Body of pancreas (tissue), 4 donors: ENCODE data around the gene ANKRD29. TPM values are rescaled to one million over a fixed set of nuclear protein-coding genes. Genes with fewer than 3 reads are reported as not detected.

Experiments
- ATAC-seq: fragments of 150-250 bp; one replicate; pipeline ENCODE4 v1.9.1; 2016
- DNase-seq, 4 donors: peaks; one replicate each; pipeline ENCODE4 v3.0.0-alpha.2; 2019
- H3K27ac ChIP-seq, 4 donors: fragments of 200-600 bp; sonication (generic); 1 replicate in 3 of 4; 2 replicates in 1 of 4; pipeline versions ENCODE4 v1.5.1 to v1.6.1; 2016 to 2019; ENCODE audit warnings: mild to moderate bottlenecking in 1 of 4, mixed read lengths in 1 of 4, moderate library complexity in 1 of 4
- H3K27me3 ChIP-seq, 2 donors: fragments of 200-600 bp; sonication (generic); one replicate each; pipeline ENCODE4 v1.6.0; 2016; ENCODE audit warnings: mild to moderate bottlenecking in 1 of 2
- H3K36me3 ChIP-seq, 2 donors: fragments of 200-600 bp; sonication (generic); replicated peaks in 1 of 2; 2 replicates each; pipeline ENCODE4 v1.5.1; 2016; ENCODE audit warnings: low read depth in 2 of 2; ENCODE audit not compliant: insufficient read depth in 1 of 2
- H3K4me1 ChIP-seq: fragments of 200-600 bp; sonication (generic); one replicate; pipeline ENCODE4 v1.6.0; 2016
- H3K4me3 ChIP-seq, 2 donors: fragments of 200-600 bp; sonication (generic); 1 replicate in 1 of 2; 2 replicates in 1 of 2; pipeline ENCODE4 v1.5.1; 2016 to 2019
- H3K9me3 ChIP-seq, 3 donors: fragments of 200-600 bp; sonication (generic); 1 replicate in 2 of 3; 2 replicates in 1 of 3; pipeline ENCODE4 v1.5.1; 2016
- CTCF ChIP-seq, 7 experiments: fragments of 450-650 bp in 4 of 7; fragments of 200-600 bp in 3 of 7; sonication (generic) in 3 of 7; IDR thresholded peaks; one replicate each; pipeline ENCODE4 v1.5.1; 2016 to 2019; ENCODE audit warnings: antibody characterized with exemption in 7 of 7
- POLR2A ChIP-seq, 3 donors: fragments of 450-650 bp; IDR thresholded peaks; one replicate each; pipeline ENCODE4 v1.6.1; 2016; ENCODE audit warnings: antibody characterized with exemption in 3 of 3, mild to moderate bottlenecking in 2 of 3
- WGBS, 2 donors: methylation state at CpG; one replicate each; pipeline ENCODE4 v1.1.5; 2017; 5-methylcytosine and 5-hydroxymethylcytosine counted together
- intact Hi-C: fragments of 100-400 bp; cut with DNase I; formaldehyde crosslinking; loops from one replicate; pipeline ENCODE4 v1.15.1; 2023
- total RNA-seq, 2 donors: library from RNA; depleted of rRNA; stranded (reverse); fragments of >200 nt; gene quantifications; one replicate each; pipeline ENCODE4 v1.1.0, GENCODE V29; 2016

ANKRD29 gene
- total RNA-seq, 2 donors from 2014 or later, result 0.52 to 3.3 TPM

- Histone ChIP-seq H3K36me3 (no peaks in the 10 kb centered on the region), H3K4me1 (no peaks in the 10 kb centered on the region), H3K27me3 (no peaks in the 10 kb centered on the region), H3K4me3 (no peak overlapping the region), H3K27ac (no peak overlapping the region), H3K9me3 (no peaks in the 10 kb centered on the region)
- no peak for ATAC-seq
- intact Hi-C loops, result no loop called here
- no peak for DNase-seq
- WGBS, 2 donors, result 78 to 81% methylated on average over 4 of the region's 4 CpGs
- TF ChIP-seq POLR2A (IDR thresholded peaks at IDR 0.05), result no peak
- no peak for TF ChIP-seq CTCF (IDR thresholded peaks at IDR 0.05)
Observed at GRCh38 chr18:23669804-23670405, 7.2 kb upstream of the ANKRD29 start.

- 77 to 88% methylated on average over 8 of the region's 8 CpGs for WGBS, 2 donors
- intact Hi-C loops, result no loop called here
- Histone ChIP-seq H3K27ac (no peak overlapping the region), H3K4me1 (no peaks in the 10 kb centered on the region), H3K27me3 (no peaks in the 10 kb centered on the region), H3K36me3 (no peaks in the 10 kb centered on the region), H3K4me3 (no peak overlapping the region), H3K9me3 (no peaks in the 10 kb centered on the region)
- TF ChIP-seq POLR2A (IDR thresholded peaks at IDR 0.05) (no peak), CTCF (IDR thresholded peaks at IDR 0.05) (no peak)
- ATAC-seq (no peak), DNase-seq (no peak)
Observed at GRCh38 chr18:23669202-23669766, 6.6 kb upstream of the ANKRD29 start.

DNA sequence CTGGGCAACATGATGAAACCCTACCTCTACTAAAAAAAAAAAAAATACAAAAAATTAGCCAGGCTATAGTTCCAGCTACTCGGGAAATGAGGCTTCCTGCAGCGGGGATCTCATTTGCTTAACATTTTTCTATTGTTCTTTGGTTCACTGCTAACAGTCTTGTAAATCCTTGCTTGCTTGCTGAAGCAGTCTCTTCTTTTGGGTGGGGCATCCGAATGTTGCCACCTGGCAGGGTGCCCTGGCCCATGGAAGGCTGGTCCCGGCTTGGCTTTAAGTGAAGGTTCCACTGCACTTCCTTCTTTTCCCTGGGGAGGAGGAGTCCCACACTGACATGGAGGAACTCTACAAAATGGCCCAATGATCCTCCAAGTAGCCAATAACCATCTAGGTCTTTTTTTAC lies 6.0 kb upstream of the ANKRD29 start:
- no peaks in the 10 kb centered on the region for H3K9me3 ChIP-seq
- no peaks in the 10 kb centered on the region for H3K36me3 ChIP-seq
- no peaks in the 10 kb centered on the region for H3K27me3 ChIP-seq
- no peaks in the 10 kb centered on the region for H3K4me1 ChIP-seq
- TF ChIP-seq POLR2A (IDR thresholded peaks at IDR 0.05) (no peak), CTCF (IDR thresholded peaks at IDR 0.05) (no peak)
- no peak for DNase-seq
- H3K4me3 ChIP-seq, result no peak overlapping the region
- WGBS, 2 donors, result 34 to 42% methylated on average over 4 of the region's 4 CpGs
- ATAC-seq, result no peak
- no peak overlapping the region for H3K27ac ChIP-seq
- intact Hi-C loops, result no loop called here

- no peaks in the 10 kb centered on the region for H3K36me3 ChIP-seq
- DNase-seq (no peak), ATAC-seq (no peak)
- TF ChIP-seq CTCF (IDR thresholded peaks at IDR 0.05), result no peak
- TF ChIP-seq POLR2A (IDR thresholded peaks at IDR 0.05), result no peak
- no peak overlapping the region for H3K27ac ChIP-seq
- whole genome bisulfite sequencing, 2 donors, result 58 to 91% methylated on average over 1 of the region's 1 CpG
- peaks cover 10% of the 10 kb centered on the region for H3K4me1 ChIP-seq
- no peaks in the 10 kb centered on the region for H3K9me3 ChIP-seq
- H3K4me3 ChIP-seq, result no peak overlapping the region
- intact Hi-C loops, result no loop called here
- peaks cover 0 to 4% of the 10 kb centered on the region in 2 donors for H3K27me3 ChIP-seq
Observed at GRCh38 chr18:23667114-23667513, 4.4 kb upstream of the ANKRD29 start.

DNA sequence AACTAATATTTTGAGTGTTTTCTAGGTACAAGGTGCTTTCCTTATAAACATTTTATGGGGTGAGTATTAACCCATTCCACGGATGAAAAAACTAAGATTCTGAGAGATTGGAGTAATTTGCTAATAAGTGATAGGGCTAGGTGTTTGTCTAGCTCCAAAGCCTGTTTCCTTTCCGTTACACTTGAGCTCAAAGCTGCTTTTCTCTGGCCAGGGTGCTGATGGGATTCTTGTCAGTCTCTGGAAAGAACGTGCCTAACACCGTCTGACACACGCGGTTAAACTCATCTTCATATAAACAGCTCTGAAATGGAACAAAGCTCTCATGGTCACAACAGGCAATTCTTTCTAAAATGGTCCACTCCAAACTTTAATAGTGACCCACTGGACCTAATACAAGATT lies 2.0 kb upstream of the ANKRD29 start:
- no peak for TF ChIP-seq CTCF (IDR thresholded peaks at IDR 0.05)
- no peak for TF ChIP-seq POLR2A (IDR thresholded peaks at IDR 0.05)
- H3K27me3 ChIP-seq, result peaks cover 0 to 4% of the 10 kb centered on the region in 2 donors
- ATAC-seq, result no peak
- H3K4me3 ChIP-seq, result no peak overlapping the region
- H3K36me3 ChIP-seq, result no peaks in the 10 kb centered on the region
- intact Hi-C loops, result no loop called here
- H3K27ac ChIP-seq, result no peak overlapping the region
- WGBS, 2 donors, result 45 to 51% methylated on average over 6 of the region's 6 CpGs
- no peak for DNase-seq
- H3K9me3 ChIP-seq, result no peaks in the 10 kb centered on the region
- H3K4me1 ChIP-seq, result peaks cover 11% of the 10 kb centered on the region
